OCI-LY3 (cell line): Measurements from ENCODE around the gene ZNF407.

Source experiments
- H2AFZ ChIP-seq: fragments of 200-600, 300-600 bp; shearing (Covaris generic); 2 replicates; pipeline ENCODE4 v1.6.0; 2014; ENCODE audit warnings: antibody characterized with exemption, low read depth, low read length
- H3K27ac ChIP-seq: fragments of 200-600, 300-600 bp; sonication (generic); 2 replicates; pipeline ENCODE4 v1.5.1; 2014; ENCODE audit warnings: mild to moderate bottlenecking, low read length, moderate library complexity, mixed read lengths
- H3K27me3 ChIP-seq: fragments of 200-600, 300-600 bp; sonication (generic); 2 replicates; pipeline ENCODE4 v1.6.1; 2014; ENCODE audit warnings: low read depth, low read length, mixed read lengths
- H3K36me3 ChIP-seq: fragments of 200-600, 300-600 bp; sonication (generic); replicated peaks from 2 replicates; pipeline ENCODE3; 2014; ENCODE audit warnings: low read depth, low read length, mixed read lengths
- H3K4me1 ChIP-seq: fragments of 300-600, 200-600 bp; sonication (generic); 2 replicates; pipeline ENCODE4 v1.6.1; 2014; ENCODE audit warnings: low read length, mixed read lengths
- H3K4me2 ChIP-seq: fragments of 200-600, 300-600 bp; sonication (generic); 2 replicates; pipeline ENCODE4 v1.6.1; 2014; ENCODE audit warnings: low read length, mixed read lengths
- H3K4me3 ChIP-seq: fragments of 300-600, 200-600 bp; sonication (generic); 2 replicates; pipeline ENCODE4 v1.5.1; 2014; ENCODE audit warnings: antibody characterized with exemption, mild to moderate bottlenecking, low read length, moderate library complexity
- H3K79me2 ChIP-seq: fragments of 300-600, 200-600 bp; shearing (Covaris generic); 2 replicates; pipeline ENCODE4 v1.6.1; 2014; ENCODE audit warnings: mild to moderate bottlenecking, low read length, mixed read lengths
- H3K9ac ChIP-seq: fragments of 300-600, 200-600 bp; shearing (Covaris generic); 2 replicates; pipeline ENCODE4 v1.6.0; 2014; ENCODE audit warnings: mild to moderate bottlenecking, low read length, moderate library complexity
- H3K9me3 ChIP-seq: fragments of 200-600, 300-600 bp; shearing (Covaris generic); 2 replicates; pipeline ENCODE4 v1.6.1; 2014; ENCODE audit warnings: low read length, mixed read lengths; ENCODE audit not compliant: insufficient read depth
- H4K20me1 ChIP-seq: fragments of 200-600, 300-600 bp; sonication (generic); 2 replicates; pipeline ENCODE4 v1.6.1; 2016; ENCODE audit warnings: low read length, mixed read lengths; ENCODE audit not compliant: insufficient read depth
- EZH2phosphoT487 ChIP-seq: fragments of 200-600 bp; shearing (Covaris generic); IDR thresholded peaks from 2 replicates; pipeline ENCODE4 v1.6.1; 2018; ENCODE audit warnings: antibody characterized with exemption, mixed run types, low read depth
- TF ChIP-seq, protein P1 (sequence below): fragments of 200-600, 300-600 bp; sonication (generic); IDR thresholded peaks from 2 replicates; pipeline ENCODE4 v1.5.1; 2014; ENCODE audit warnings: antibody characterized with exemption, low read length, low read depth

The ZNF407 gene

GRCh38 chr18:74702950-74703349 lies 105.3 kb downstream of the ZNF407 start:
- Histone ChIP-seq H3K9ac (no peak overlapping the region), H3K27me3 (no peaks in the 10 kb centered on the region), H3K9me3 (no peaks in the 10 kb centered on the region), H3K4me2 (no peak overlapping the region), H3K4me3 (no peak overlapping the region), H2AFZ (no peak overlapping the region), H3K4me1 (no peaks in the 10 kb centered on the region), H4K20me1 (peaks cover 3% of the 10 kb centered on the region; the same call in 1 of the 2 replicates), H3K27ac (no peak overlapping the region), H3K79me2 (no peaks in the 10 kb centered on the region), H3K36me3 (no peaks in the 10 kb centered on the region)
- TF ChIP-seq, protein P1, sequence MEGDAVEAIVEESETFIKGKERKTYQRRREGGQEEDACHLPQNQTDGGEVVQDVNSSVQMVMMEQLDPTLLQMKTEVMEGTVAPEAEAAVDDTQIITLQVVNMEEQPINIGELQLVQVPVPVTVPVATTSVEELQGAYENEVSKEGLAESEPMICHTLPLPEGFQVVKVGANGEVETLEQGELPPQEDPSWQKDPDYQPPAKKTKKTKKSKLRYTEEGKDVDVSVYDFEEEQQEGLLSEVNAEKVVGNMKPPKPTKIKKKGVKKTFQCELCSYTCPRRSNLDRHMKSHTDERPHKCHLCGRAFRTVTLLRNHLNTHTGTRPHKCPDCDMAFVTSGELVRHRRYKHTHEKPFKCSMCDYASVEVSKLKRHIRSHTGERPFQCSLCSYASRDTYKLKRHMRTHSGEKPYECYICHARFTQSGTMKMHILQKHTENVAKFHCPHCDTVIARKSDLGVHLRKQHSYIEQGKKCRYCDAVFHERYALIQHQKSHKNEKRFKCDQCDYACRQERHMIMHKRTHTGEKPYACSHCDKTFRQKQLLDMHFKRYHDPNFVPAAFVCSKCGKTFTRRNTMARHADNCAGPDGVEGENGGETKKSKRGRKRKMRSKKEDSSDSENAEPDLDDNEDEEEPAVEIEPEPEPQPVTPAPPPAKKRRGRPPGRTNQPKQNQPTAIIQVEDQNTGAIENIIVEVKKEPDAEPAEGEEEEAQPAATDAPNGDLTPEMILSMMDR, result no peak
- no peak for TF ChIP-seq EZH2phosphoT487

DNA sequence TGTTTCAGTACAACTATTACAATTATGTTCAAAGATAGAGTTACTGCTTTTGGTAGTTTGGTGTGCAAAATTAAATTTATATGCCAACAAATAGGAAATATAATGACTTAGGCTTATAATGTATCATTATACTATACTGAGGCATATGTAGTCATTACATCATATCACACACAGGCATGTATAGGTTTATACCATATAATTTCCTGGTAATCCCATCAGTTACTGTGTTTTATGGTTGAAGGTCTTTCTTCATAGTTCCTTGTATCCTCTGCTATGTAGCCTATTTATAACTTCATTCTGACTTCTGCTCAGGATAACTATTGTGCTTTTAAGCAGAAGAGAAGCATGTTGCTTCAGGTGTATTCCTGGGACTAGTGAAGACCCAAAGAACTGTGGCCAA lies 110.5 kb downstream of the ZNF407 start:
- Histone ChIP-seq H3K27me3 (no peaks in the 10 kb centered on the region), H2AFZ (no peak overlapping the region), H3K27ac (no peak overlapping the region), H3K4me2 (no peak overlapping the region), H4K20me1 (no peaks in the 10 kb centered on the region), H3K9ac (no peak overlapping the region), H3K36me3 (no peaks in the 10 kb centered on the region), H3K4me3 (no peak overlapping the region), H3K9me3 (no peaks in the 10 kb centered on the region), H3K79me2 (no peaks in the 10 kb centered on the region), H3K4me1 (no peaks in the 10 kb centered on the region)
- TF ChIP-seq, protein P1, result no peak

DNA sequence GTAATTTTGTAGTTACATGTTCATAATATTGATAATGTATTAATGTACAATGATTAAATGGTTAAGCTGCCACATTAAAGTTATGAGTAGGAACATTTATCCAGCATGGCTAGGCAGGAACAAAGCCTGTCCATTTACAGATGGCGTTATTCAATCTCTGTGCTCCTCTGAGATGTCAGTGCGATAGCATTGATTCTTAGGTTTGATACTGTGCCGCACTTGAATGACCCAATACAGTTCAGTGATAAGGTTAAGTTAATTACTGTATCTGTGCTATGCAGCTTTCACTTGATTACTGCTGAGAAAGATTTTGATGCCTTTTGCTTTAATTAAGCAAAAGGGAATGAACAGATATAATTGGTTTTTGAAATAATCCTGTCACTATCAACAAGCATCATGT lies 111.8 kb downstream of the ZNF407 start:
- Histone ChIP-seq H3K4me1 (no peaks in the 10 kb centered on the region), H3K9ac (no peak overlapping the region), H3K36me3 (no peaks in the 10 kb centered on the region), H2AFZ (no peak overlapping the region), H3K4me2 (no peak overlapping the region), H3K79me2 (no peaks in the 10 kb centered on the region), H4K20me1 (no peaks in the 10 kb centered on the region), H3K27me3 (no peaks in the 10 kb centered on the region), H3K9me3 (no peaks in the 10 kb centered on the region), H3K4me3 (no peak overlapping the region), H3K27ac (no peak overlapping the region)
- TF ChIP-seq, protein P1, result no peak
- no peak for TF ChIP-seq EZH2phosphoT487

GRCh38 chr18:74714120-74714519 lies 116.5 kb downstream of the ZNF407 start:
- no peaks in the 10 kb centered on the region for H3K79me2 ChIP-seq
- H3K9ac ChIP-seq, result no peak overlapping the region
- H3K9me3 ChIP-seq, result no peaks in the 10 kb centered on the region
- H3K4me2 ChIP-seq, result no peak overlapping the region
- H3K4me3 ChIP-seq, result no peak overlapping the region
- no peaks in the 10 kb centered on the region for H3K36me3 ChIP-seq
- no peaks in the 10 kb centered on the region for H3K27me3 ChIP-seq
- H3K4me1 ChIP-seq, result no peaks in the 10 kb centered on the region
- H4K20me1 ChIP-seq, result no peaks in the 10 kb centered on the region
- H2AFZ ChIP-seq, result no peak overlapping the region
- no peak overlapping the region for H3K27ac ChIP-seq
- TF ChIP-seq, protein P1, result no peak
- no peak for TF ChIP-seq EZH2phosphoT487
